Sigmoid colon (tissue), 7 donors: ENCODE data around the gene HORMAD2. TPM values are rescaled to one million over a fixed set of nuclear protein-coding genes. Genes with fewer than 3 reads are reported as not detected.

Source experiments
- DNase-seq: peaks from one replicate; pipeline ENCODE4 v3.0.0-alpha.2; 2019
- H3K27ac ChIP-seq, 4 donors: fragments of 200-600 bp; sonication (generic); one replicate each; pipeline ENCODE4 v1.5.1; 2016 to 2019; ENCODE audit warnings: mild to moderate bottlenecking in 1 of 4
- H3K27me3 ChIP-seq, 3 donors: fragments of 200-600 bp; sonication (generic); one replicate each; pipeline ENCODE4 v1.5.1; 2019; ENCODE audit warnings: mild to moderate bottlenecking in 1 of 3
- H3K36me3 ChIP-seq, 4 donors: fragments of 200-600 bp; sonication (generic); one replicate each; pipeline ENCODE4 v1.5.1; 2016 to 2019
- H3K4me1 ChIP-seq, 4 donors: fragments of 200-600 bp; sonication (generic); one replicate each; pipeline ENCODE4 v1.5.1; 2017 to 2019
- H3K4me3 ChIP-seq, 4 donors: fragments of 200-600 bp; sonication (generic); one replicate each; pipeline ENCODE4 v1.5.1; 2017 to 2019; ENCODE audit warnings: mild to moderate bottlenecking in 2 of 4, moderate library complexity in 1 of 4
- H3K9me3 ChIP-seq, 4 donors: fragments of 200-600 bp in 3 of 4; sonication (generic) in 3 of 4; one replicate each; pipeline versions ENCODE4 v1.5.1 to v1.6.1; 2013 to 2019
- EP300 ChIP-seq, 4 donors: sonication (generic); formaldehyde crosslinking; IDR thresholded peaks; one replicate each; pipeline ENCODE4 v1.6.1; 2017; ENCODE audit warnings: antibody characterized with exemption in 4 of 4
- POLR2A ChIP-seq, 2 donors: fragments of 450-650 bp; IDR thresholded peaks; one replicate each; pipeline ENCODE4 v1.6.1; 2016; ENCODE audit warnings: antibody characterized with exemption in 2 of 2, mild to moderate bottlenecking in 2 of 2, moderate library complexity in 2 of 2
- POLR2AphosphoS5 ChIP-seq, 4 donors: sonication (generic); formaldehyde crosslinking; IDR thresholded peaks; one replicate each; pipeline ENCODE4 v1.6.1; 2017; ENCODE audit warnings: antibody characterized with exemption in 4 of 4
- WGBS, 2 donors: extraction: QIAGEN DNeasy Blood & Tissue Kit; methylation state at CpG; one replicate each; pipeline ENCODE4 v1.1.7; 2013; 5-methylcytosine and 5-hydroxymethylcytosine counted together
- intact Hi-C: fragments of 100-400 bp; cut with DNase I; formaldehyde crosslinking; loops from one replicate; pipeline ENCODE4 v1.15.1; 2023
- polyA plus RNA-seq, 3 donors: library from polyadenylated mRNA; stranded (reverse); fragments of 200-250 nt; gene quantifications; one replicate each; pipeline ENCODE4 v1.2.3, GENCODE V29; 2013
- total RNA-seq, 4 donors: library from RNA; depleted of rRNA; stranded (reverse); fragments of >200 nt; gene quantifications; one replicate each; pipeline ENCODE4 v1.1.0, GENCODE V29; 2016
- TF ChIP-seq, protein P1 (sequence below), 4 experiments: fragments of 450-650 bp in 3 of 4; fragments of 200-600 bp in 1 of 4; IDR thresholded peaks; one replicate each; pipeline ENCODE4 v1.5.1; 2016 to 2019; ENCODE audit warnings: antibody characterized with exemption in 4 of 4, mild to moderate bottlenecking in 3 of 4, moderate library complexity in 2 of 4
- donor health status: healthy with polysubstance abuse.
- donor health status: Bipolar disorder and iron deficiency.
- donor health status: healthy.

HORMAD2 gene
- total and polyA plus RNA-seq, 7 donors, result not detected

DNA sequence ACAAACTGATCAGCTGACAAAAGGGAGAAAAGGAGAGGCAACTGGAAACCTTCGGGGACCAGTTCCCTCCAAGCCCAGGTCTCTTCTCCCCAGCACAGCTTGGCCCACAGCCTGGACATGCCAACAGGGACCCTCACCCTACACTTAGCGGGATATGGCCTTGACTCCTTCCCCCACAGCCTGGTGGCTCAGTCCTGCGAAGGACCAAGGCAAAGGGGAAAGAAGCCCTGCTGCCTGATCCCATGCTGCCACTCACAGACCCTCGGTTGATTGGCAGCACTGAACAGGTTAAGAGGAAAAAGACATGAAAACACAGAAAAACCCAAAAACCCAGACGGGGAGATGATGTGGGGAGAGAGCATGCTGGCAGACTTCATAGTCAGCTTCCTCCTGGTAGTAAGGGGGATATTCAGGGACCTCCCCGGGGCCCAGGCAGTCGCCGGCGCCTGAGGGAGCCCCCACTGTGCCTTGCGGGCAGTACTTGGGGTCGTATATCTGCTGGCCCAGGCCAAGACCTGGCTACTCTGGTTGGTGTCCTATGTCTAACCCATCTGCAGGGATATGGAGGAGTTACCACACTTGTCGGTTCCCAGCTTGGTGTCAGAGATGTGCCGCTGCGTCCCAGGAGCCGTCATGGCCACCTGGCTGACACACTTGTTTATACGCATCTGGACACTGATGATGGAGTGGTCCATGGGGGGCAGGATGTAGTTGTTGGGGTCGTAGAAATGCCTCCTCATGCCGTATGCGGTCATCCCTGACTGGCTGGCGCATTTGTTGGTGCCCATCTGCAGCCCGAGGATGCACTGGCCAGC lies 34.2 kb upstream of the HORMAD2 start:
- peak; percentile 53 for DNase-seq
- 93 to 95% methylated on average over 21 of the region's 21 CpGs for WGBS, 2 donors
- Histone ChIP-seq H3K4me1 (no peaks in the 10 kb centered on the region), H3K27me3 (peaks cover 0 to 11% (median 6%) of the 10 kb centered on the region in 3 donors), H3K36me3 (no peaks in the 10 kb centered on the region), H3K27ac (no peak overlapping the region), H3K9me3 (no peaks in the 10 kb centered on the region), H3K4me3 (no peak overlapping the region)
- intact Hi-C loops, result no loop called here
- TF ChIP-seq EP300 (IDR thresholded peaks at IDR 0.05), result no peak
- TF ChIP-seq POLR2A (IDR thresholded peaks at IDR 0.05), result no peak

DNA sequence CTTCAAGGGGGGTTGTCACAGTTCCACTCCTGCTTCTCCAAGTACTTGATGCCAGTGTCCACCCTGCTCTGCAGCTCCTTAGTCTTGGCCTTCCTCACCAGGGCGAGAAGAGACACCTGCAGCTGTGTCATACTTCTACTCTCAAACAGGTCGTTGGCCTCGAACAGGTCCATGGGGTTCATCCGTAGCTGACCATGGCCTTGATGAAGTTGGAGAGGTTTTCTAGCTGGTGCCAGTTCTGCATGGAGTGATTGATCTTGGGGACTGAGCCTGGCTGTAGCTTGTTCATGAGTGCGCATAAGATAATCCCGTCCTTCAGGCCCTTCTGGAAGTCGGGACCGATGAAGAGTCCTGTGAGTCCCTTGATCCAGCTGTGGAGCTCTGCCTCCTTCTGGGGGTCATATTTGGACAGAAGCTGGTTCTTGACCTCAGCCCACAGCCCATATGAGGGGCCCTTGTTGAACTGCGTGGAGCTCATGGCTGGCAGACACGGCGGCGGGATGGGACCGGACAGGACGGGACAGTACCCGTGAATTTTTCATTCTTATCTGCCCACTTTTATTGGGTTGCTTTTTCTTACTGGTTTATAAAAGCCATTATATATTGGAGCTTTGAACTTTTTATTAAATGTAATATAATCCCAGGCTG lies 33.4 kb upstream of the HORMAD2 start:
- Histone ChIP-seq H3K36me3 (no peaks in the 10 kb centered on the region), H3K27me3 (peaks cover 0 to 11% (median 6%) of the 10 kb centered on the region in 3 donors), H3K27ac (no peak overlapping the region), H3K9me3 (no peaks in the 10 kb centered on the region), H3K4me3 (no peak overlapping the region), H3K4me1 (no peaks in the 10 kb centered on the region)
- intact Hi-C loops, result no loop called here
- DNase-seq, result peak; percentile 55
- 92 to 97% methylated on average over 15 of the region's 15 CpGs for WGBS, 2 donors
- no peak for TF ChIP-seq POLR2A (IDR thresholded peaks at IDR 0.05)

DNA sequence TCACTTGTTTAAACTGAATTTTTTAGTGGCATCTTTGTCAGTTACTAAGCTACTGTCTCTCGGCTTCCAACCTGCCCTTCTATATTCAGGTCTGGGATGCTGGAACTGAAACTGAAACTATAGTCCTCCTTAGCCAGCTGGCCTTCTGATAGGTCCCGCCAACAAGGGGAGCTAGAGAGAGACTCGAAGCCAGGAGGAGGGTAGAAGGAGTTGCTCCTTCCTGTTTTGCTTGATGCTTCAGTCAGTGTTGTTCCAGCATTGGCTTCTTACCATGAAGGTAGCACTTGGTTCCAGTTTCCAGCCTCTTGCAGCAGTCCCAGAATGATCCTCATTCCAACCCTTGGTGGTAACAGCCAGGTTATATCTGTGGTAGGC lies 32.9 kb upstream of the HORMAD2 start:
- H3K4me1 ChIP-seq, result no peaks in the 10 kb centered on the region
- peaks cover 0 to 11% (median 6%) of the 10 kb centered on the region in 3 donors for H3K27me3 ChIP-seq
- DNase-seq, result peak; percentile 13
- no peaks in the 10 kb centered on the region for H3K9me3 ChIP-seq
- TF ChIP-seq POLR2AphosphoS5 (IDR thresholded peaks at IDR 0.05) (no peak), POLR2A (IDR thresholded peaks at IDR 0.05) (no peak), EP300 (IDR thresholded peaks at IDR 0.05) (no peak)
- TF ChIP-seq, protein P1, sequence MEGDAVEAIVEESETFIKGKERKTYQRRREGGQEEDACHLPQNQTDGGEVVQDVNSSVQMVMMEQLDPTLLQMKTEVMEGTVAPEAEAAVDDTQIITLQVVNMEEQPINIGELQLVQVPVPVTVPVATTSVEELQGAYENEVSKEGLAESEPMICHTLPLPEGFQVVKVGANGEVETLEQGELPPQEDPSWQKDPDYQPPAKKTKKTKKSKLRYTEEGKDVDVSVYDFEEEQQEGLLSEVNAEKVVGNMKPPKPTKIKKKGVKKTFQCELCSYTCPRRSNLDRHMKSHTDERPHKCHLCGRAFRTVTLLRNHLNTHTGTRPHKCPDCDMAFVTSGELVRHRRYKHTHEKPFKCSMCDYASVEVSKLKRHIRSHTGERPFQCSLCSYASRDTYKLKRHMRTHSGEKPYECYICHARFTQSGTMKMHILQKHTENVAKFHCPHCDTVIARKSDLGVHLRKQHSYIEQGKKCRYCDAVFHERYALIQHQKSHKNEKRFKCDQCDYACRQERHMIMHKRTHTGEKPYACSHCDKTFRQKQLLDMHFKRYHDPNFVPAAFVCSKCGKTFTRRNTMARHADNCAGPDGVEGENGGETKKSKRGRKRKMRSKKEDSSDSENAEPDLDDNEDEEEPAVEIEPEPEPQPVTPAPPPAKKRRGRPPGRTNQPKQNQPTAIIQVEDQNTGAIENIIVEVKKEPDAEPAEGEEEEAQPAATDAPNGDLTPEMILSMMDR (IDR thresholded peaks at IDR 0.05), result no peak
- intact Hi-C loops, result no loop called here
- no peak overlapping the region for H3K4me3 ChIP-seq
- 28 to 37% methylated on average over 3 of the region's 3 CpGs for WGBS, 2 donors
- H3K27ac ChIP-seq, result no peak overlapping the region
- no peaks in the 10 kb centered on the region for H3K36me3 ChIP-seq

DNA sequence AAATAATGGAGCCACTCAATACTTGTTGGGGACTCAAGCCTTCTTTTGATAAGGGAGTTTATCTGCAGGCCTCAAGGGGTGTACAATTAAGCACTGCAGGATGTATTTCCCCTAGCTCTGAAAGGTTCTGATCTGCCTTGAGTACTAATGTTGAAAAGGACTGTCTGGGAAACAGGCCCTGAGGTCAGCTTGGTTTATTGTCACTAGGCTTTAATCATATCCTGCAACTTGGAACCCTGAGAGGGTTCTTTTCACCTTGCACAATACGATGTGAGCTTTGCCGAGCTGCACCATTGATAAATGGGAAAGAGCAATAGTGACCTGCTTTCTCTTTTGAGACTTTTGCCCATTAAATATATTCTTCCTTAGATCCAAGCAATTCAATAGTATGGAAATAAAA lies 31.6 kb upstream of the HORMAD2 start:
- Histone ChIP-seq H3K27me3 (peaks cover 0 to 11% (median 6%) of the 10 kb centered on the region in 3 donors), H3K9me3 (no peaks in the 10 kb centered on the region), H3K4me3 (no peak overlapping the region), H3K36me3 (no peaks in the 10 kb centered on the region), H3K27ac (no peak overlapping the region), H3K4me1 (no peaks in the 10 kb centered on the region)
- WGBS, 2 donors, result 90 to 97% methylated on average over 2 of the region's 2 CpGs
- TF ChIP-seq EP300 (IDR thresholded peaks at IDR 0.05) (no peak), POLR2AphosphoS5 (IDR thresholded peaks at IDR 0.05) (no peak), POLR2A (IDR thresholded peaks at IDR 0.05) (no peak)
- TF ChIP-seq, protein P1 (IDR thresholded peaks at IDR 0.05), result no peak
- intact Hi-C loops, result no loop called here
- DNase-seq, result no peak

DNA sequence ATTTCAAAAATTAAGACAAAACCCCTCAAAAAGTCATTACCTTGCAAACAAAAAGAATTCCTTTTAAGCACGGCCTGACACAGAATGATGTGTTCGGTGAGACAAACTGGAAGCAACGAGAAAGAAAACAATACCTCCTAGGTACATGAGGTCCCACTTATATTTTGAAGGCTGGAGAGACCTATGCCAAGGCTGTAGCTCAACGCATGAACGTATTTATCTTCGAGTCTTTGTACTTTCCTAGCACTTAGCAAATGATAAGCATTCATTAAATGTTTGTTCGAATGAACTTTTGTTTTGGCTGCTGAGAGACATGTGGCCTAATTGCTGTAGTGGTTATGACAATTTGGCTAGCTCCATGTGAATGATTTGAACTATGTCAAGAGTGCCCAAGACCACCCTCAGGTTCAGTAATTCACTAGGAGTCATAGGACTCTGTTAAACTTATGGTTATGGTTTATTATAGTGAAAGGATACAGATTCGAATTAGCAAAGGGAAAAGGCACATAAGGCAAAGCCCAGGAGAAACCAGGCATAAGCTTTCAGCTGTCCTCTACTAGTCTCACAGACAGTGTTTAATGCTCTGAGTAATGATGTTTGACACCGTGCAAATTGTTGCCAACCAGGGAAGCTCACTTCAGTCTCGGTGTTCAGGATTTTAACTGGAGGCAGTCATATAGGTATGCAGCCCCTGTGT lies 26.0 kb upstream of the HORMAD2 start:
- TF ChIP-seq, protein P1 (IDR thresholded peaks at IDR 0.05), result no peak
- TF ChIP-seq POLR2AphosphoS5 (IDR thresholded peaks at IDR 0.05) (no peak), EP300 (IDR thresholded peaks at IDR 0.05) (no peak), POLR2A (IDR thresholded peaks at IDR 0.05) (no peak)
- no peak overlapping the region for H3K27ac ChIP-seq
- H3K36me3 ChIP-seq, result no peaks in the 10 kb centered on the region
- 81 to 90% methylated on average over 10 of the region's 10 CpGs for WGBS, 2 donors
- peaks cover 0 to 6% (median 2%) of the 10 kb centered on the region in 4 donors for H3K9me3 ChIP-seq
- no peak overlapping the region for H3K4me3 ChIP-seq
- DNase-seq, result no peak
- intact Hi-C loops, result no loop called here
- no peaks in the 10 kb centered on the region for H3K4me1 ChIP-seq
- H3K27me3 ChIP-seq, result no peaks in the 10 kb centered on the region
